Vagina (tissue), 2 donors: ENCODE measurements around the gene PHF14.

ENCODE experiments used
- POLR2AphosphoS5 ChIP-seq, 2 donors: sonication (generic); formaldehyde crosslinking; IDR thresholded peaks; one replicate each; pipeline ENCODE4 v1.9.0; 2017; ENCODE audit warnings: antibody characterized with exemption in 2 of 2, mild to moderate bottlenecking in 2 of 2, low read depth in 1 of 2; ENCODE audit not compliant: insufficient read depth in 1 of 2
- TF ChIP-seq, protein P1 (sequence below), 3 experiments: fragments of 450-650 bp in 2 of 3; fragments of 200-600 bp in 1 of 3; sonication (generic) in 1 of 3; IDR thresholded peaks; one replicate each; pipeline ENCODE4 v1.5.1; 2017 to 2019; ENCODE audit warnings: antibody characterized with exemption in 3 of 3, mild to moderate bottlenecking in 2 of 3, moderate library complexity in 2 of 3

DNA sequence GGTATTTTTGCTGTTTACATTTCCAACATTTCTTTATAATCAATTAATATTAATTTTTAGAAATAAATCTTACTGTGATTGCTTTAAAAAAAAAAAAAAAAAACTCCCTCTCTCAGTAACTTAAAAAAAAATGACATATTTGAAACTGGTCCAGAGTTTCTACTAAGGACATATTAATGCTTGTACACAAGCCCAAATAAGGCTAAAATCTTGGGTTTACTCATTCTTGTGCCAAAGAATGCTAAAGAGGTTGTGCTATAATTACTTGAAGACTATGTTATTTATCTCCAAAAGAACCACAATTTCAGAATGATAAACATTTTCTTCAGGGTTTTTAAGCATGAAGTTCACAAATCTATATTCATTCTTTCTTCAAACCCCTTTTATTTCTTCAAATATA lies 39.4 kb upstream of the PHF14 start:
- TF ChIP-seq, protein P1, sequence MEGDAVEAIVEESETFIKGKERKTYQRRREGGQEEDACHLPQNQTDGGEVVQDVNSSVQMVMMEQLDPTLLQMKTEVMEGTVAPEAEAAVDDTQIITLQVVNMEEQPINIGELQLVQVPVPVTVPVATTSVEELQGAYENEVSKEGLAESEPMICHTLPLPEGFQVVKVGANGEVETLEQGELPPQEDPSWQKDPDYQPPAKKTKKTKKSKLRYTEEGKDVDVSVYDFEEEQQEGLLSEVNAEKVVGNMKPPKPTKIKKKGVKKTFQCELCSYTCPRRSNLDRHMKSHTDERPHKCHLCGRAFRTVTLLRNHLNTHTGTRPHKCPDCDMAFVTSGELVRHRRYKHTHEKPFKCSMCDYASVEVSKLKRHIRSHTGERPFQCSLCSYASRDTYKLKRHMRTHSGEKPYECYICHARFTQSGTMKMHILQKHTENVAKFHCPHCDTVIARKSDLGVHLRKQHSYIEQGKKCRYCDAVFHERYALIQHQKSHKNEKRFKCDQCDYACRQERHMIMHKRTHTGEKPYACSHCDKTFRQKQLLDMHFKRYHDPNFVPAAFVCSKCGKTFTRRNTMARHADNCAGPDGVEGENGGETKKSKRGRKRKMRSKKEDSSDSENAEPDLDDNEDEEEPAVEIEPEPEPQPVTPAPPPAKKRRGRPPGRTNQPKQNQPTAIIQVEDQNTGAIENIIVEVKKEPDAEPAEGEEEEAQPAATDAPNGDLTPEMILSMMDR (IDR thresholded peaks at IDR 0.05): no peak
- no peak for TF ChIP-seq POLR2AphosphoS5 (IDR thresholded peaks at IDR 0.05; ENCODE audit: insufficient read depth in 1 of 2, low read depth in 1 of 2)
